Measurements from ENCODE around the gene HDAC9.

DNA sequence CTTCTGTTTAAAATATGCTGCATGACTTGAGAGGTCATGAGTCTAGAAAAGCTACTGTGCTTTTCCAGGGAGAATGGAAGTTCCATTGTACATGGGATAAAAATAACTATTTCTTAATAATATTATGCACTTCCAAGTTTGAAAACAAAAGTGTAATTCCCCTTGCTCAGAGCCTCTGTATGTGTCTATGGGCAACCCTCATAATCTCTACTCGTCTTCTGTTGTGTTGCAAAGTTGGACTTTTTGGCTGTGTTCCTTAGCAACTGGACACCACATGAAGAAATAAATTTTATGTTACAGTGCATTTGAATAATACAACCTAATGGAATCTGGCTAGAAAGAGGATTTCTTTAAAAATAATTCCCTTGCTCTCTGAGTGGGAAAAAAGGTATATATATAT, 379.3 kb downstream of the HDAC9 start:
- no peak for TF ChIP-seq YY1 (IDR thresholded peaks at IDR 0.05; ENCODE audit: insufficient read depth, insufficient read length)
- no peak for TF ChIP-seq SUZ12 (IDR thresholded peaks at IDR 0.05; ENCODE audit: extremely low read depth, insufficient read depth, insufficient read length)
